WTC11 (cell line): Measurements from ENCODE around the gene CASKIN2. TPM values are rescaled to one million over a fixed set of nuclear protein-coding genes. Genes with fewer than 3 reads are reported as not detected.
A peak's percentile ranks its signal among the peaks of the same experiment; 100 is the strongest.

Experiments used
- ATF1 ChIP-seq: sonication (generic); formaldehyde crosslinking; IDR thresholded peaks from 2 replicates; pipeline ENCODE4 v1.8.1; 2023; ENCODE audit warnings: mild to moderate bottlenecking, moderate library complexity, missing genetic modification reagents
- CREB1 ChIP-seq: sonication (generic); formaldehyde crosslinking; IDR thresholded peaks from 2 replicates; pipeline ENCODE4 v1.8.0; 2023; ENCODE audit warnings: mild to moderate bottlenecking, missing genetic modification reagents
- ETV6 ChIP-seq: sonication (generic); formaldehyde crosslinking; IDR thresholded peaks from 2 replicates; pipeline ENCODE4 v1.8.1; 2022; ENCODE audit warnings: mild to moderate bottlenecking, missing genetic modification reagents
- FOXJ3 ChIP-seq: sonication (generic); formaldehyde crosslinking; IDR thresholded peaks from 2 replicates; pipeline ENCODE4 v1.9.0; 2021; ENCODE audit warnings: missing genetic modification reagents, mild to moderate bottlenecking, borderline replicate concordance
- GABPB1 ChIP-seq: sonication (generic); formaldehyde crosslinking; IDR thresholded peaks from 2 replicates; pipeline ENCODE4 v1.8.1; 2023; ENCODE audit warnings: mild to moderate bottlenecking, missing genetic modification reagents
- JAZF1 ChIP-seq: fragments of 250-450 bp; sonication (Bioruptor Pico); IDR thresholded peaks from 2 replicates; pipeline ENCODE4 v1.9.0; 2021; ENCODE audit warnings: moderate library complexity, mild to moderate bottlenecking, inconsistent platforms
- JUN ChIP-seq: sonication (generic); formaldehyde crosslinking; IDR thresholded peaks from 2 replicates; pipeline ENCODE4 v1.8.0; 2023; ENCODE audit warnings: mild to moderate bottlenecking, missing genetic modification reagents
- KAT7 ChIP-seq: sonication (generic); formaldehyde crosslinking; IDR thresholded peaks from 2 replicates; pipeline ENCODE4 v1.8.1; 2023; ENCODE audit warnings: missing genetic modification reagents, mild to moderate bottlenecking, borderline replicate concordance
- MXD4 ChIP-seq: fragments of 250-450 bp; sonication (Bioruptor Pico); IDR thresholded peaks from 2 replicates; pipeline ENCODE4 v1.8.0; 2021; ENCODE audit warnings: mild to moderate bottlenecking, moderate library complexity, borderline replicate concordance
- NFATC4 ChIP-seq: fragments of 250-450 bp; sonication (Bioruptor Pico); IDR thresholded peaks from 2 replicates; pipeline ENCODE4 v1.9.0; 2021; ENCODE audit warnings: mild to moderate bottlenecking
- NFE2L1 ChIP-seq: sonication (generic); formaldehyde crosslinking; IDR thresholded peaks from 2 replicates; pipeline ENCODE4 v1.8.1; 2023; ENCODE audit warnings: missing genetic modification reagents
- NR3C1 ChIP-seq: sonication (generic); formaldehyde crosslinking; conservative IDR thresholded peaks from 2 replicates; pipeline ENCODE4 v1.8.1; 2023; ENCODE audit warnings: low read depth, mild to moderate bottlenecking, missing genetic modification reagents
- PRDM15 ChIP-seq: sonication (generic); formaldehyde crosslinking; IDR thresholded peaks from 2 replicates; pipeline ENCODE4 v1.8.0; 2022; ENCODE audit warnings: missing genetic modification reagents
- RELA ChIP-seq: sonication (generic); formaldehyde crosslinking; IDR thresholded peaks from 2 replicates; pipeline ENCODE4 v1.8.1; 2022; ENCODE audit warnings: missing genetic modification reagents, mild to moderate bottlenecking, borderline replicate concordance
- SOX15 ChIP-seq: fragments of 250-450 bp; sonication (Bioruptor Pico); IDR thresholded peaks from 2 replicates; pipeline ENCODE4 v1.9.0; 2021; ENCODE audit warnings: mild to moderate bottlenecking
- SP1 ChIP-seq: sonication (generic); formaldehyde crosslinking; conservative IDR thresholded peaks from 2 replicates; pipeline ENCODE4 v1.8.1; 2022; ENCODE audit warnings: missing genetic modification reagents
- TEAD4 ChIP-seq: sonication (generic); formaldehyde crosslinking; IDR thresholded peaks from 2 replicates; pipeline ENCODE4 v1.8.0; 2022; ENCODE audit warnings: mild to moderate bottlenecking, missing genetic modification reagents
- TP53 ChIP-seq: sonication (generic); formaldehyde crosslinking; IDR thresholded peaks from 2 replicates; pipeline ENCODE4 v1.8.1; 2023; ENCODE audit warnings: mild to moderate bottlenecking, missing genetic modification reagents
- ZNF219 ChIP-seq: sonication (generic); formaldehyde crosslinking; IDR thresholded peaks from 2 replicates; pipeline ENCODE4 v1.8.0; 2023; ENCODE audit warnings: missing genetic modification reagents, mild to moderate bottlenecking, borderline replicate concordance
- ZNF425 ChIP-seq: fragments of 250-450 bp; sonication (Bioruptor Pico); conservative IDR thresholded peaks from 2 replicates; pipeline ENCODE4 v1.9.0; 2021; ENCODE audit warnings: mild to moderate bottlenecking
- total RNA-seq: library from RNA; stranded (reverse); gene quantifications from 3 replicates; pipeline ENCODE4 v1.2.3, GENCODE V29; 2021
- TF ChIP-seq, protein P1 (sequence below): sonication (generic); formaldehyde crosslinking; IDR thresholded peaks from 2 replicates; pipeline ENCODE4 v1.8.1; 2022; ENCODE audit warnings: low read depth, missing genetic modification reagents, borderline replicate concordance
- TF ChIP-seq, protein P2 (sequence below): sonication (generic); formaldehyde crosslinking; IDR thresholded peaks from 2 replicates; pipeline ENCODE4 v1.8.0; 2023; ENCODE audit warnings: missing genetic modification reagents
- TF ChIP-seq, protein P3 (sequence below): sonication (generic); formaldehyde crosslinking; IDR thresholded peaks from 2 replicates; pipeline ENCODE4 v1.8.0; 2022; ENCODE audit warnings: mild to moderate bottlenecking, missing genetic modification reagents

Gene CASKIN2
- total RNA-seq, 1 experiment from 2014 or later = 31.9 TPM

DNA sequence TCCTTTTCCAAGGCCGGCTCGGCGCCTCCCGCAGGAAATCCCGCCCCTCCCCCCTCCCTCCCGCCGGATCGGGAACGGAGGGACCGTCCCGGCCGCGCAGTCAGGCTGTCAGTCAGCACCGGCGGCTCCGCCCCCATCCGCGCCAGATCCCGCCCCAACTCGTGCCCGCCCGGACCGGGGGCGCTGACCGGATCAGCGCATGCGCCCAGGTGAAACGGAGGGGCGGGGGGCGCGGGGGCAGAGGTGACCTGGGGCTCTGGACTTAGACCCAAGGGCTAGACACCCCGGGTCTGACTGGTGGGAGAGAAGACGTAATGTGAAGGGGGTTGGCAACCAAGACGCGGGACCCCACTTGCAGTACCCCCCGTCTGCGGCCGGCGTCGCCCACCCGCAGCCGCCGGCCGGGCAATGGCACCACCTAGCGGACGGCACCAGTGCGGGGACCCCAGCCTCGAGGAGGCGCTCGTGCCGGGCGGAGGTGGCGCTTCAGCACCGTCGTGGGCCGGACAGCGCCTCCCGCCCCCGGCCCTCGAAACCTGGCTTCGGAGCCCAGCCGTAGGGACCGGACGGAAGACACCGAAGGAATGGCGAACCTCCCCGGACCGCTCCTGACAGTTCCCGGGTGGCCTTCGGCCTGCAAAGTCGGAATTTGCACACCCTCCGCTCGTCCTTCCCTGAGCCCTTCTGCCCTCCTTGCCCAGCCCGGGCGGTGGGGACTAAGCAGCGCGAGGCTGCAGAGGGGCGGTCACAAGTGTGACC, at the start of gene CASKIN2 (continued):
- TF ChIP-seq ETV6 (peak; percentile 80; the same call in 1 of the 2 replicates), PRDM15 (peak; percentile 91), KAT7 (CRISPR knock-in tag) (no peak), JAZF1 (CRISPR knock-in tag) (no peak), TEAD4 (CRISPR knock-in tag) (peak; percentile 69; the same call in 1 of the 2 replicates), FOXJ3 (CRISPR knock-in tag) (0 out of 2 replicates have a peak, but pooled peaks have one; percentile 49), JUN (peak; percentile 96), CREB1 (no peak), GABPB1 (peak; percentile 59; the same call in 1 of the 2 replicates), ZNF425 (no peak), MXD4 (CRISPR knock-in tag) (no peak), SOX15 (no peak), TP53 (CRISPR knock-in tag) (peak; percentile 87; the same call in 1 of the 2 replicates), ZNF219 (CRISPR knock-in tag) (0 out of 2 replicates have a peak, but pooled peaks have one; percentile 82), NFE2L1 (CRISPR knock-in tag) (peak; percentile 74), NR3C1 (CRISPR knock-in tag) (no peak), RELA (CRISPR knock-in tag) (peak; percentile 87; the same call in 1 of the 2 replicates), NFATC4 (CRISPR knock-in tag) (no peak), ATF1 (CRISPR knock-in tag) (no peak), SP1 (peak; percentile 51)
- TF ChIP-seq, protein P1, sequence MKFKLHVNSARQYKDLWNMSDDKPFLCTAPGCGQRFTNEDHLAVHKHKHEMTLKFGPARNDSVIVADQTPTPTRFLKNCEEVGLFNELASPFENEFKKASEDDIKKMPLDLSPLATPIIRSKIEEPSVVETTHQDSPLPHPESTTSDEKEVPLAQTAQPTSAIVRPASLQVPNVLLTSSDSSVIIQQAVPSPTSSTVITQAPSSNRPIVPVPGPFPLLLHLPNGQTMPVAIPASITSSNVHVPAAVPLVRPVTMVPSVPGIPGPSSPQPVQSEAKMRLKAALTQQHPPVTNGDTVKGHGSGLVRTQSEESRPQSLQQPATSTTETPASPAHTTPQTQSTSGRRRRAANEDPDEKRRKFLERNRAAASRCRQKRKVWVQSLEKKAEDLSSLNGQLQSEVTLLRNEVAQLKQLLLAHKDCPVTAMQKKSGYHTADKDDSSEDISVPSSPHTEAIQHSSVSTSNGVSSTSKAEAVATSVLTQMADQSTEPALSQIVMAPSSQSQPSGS (CRISPR knock-in tag) = 0 out of 2 replicates have a peak, but pooled peaks have one; percentile 44
- TF ChIP-seq, protein P2, sequence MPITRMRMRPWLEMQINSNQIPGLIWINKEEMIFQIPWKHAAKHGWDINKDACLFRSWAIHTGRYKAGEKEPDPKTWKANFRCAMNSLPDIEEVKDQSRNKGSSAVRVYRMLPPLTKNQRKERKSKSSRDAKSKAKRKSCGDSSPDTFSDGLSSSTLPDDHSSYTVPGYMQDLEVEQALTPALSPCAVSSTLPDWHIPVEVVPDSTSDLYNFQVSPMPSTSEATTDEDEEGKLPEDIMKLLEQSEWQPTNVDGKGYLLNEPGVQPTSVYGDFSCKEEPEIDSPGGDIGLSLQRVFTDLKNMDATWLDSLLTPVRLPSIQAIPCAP (CRISPR knock-in tag) = peak; percentile 84; the same call in 1 of the 2 replicates
- TF ChIP-seq, protein P3, sequence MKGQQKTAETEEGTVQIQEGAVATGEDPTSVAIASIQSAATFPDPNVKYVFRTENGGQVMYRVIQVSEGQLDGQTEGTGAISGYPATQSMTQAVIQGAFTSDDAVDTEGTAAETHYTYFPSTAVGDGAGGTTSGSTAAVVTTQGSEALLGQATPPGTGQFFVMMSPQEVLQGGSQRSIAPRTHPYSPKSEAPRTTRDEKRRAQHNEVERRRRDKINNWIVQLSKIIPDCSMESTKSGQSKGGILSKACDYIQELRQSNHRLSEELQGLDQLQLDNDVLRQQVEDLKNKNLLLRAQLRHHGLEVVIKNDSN (CRISPR knock-in tag) = peak; percentile 74
